Activated naive CD8-positive, alpha-beta T cell treated with anti-CD3 and anti-CD28 coated beads, Interleukin-2, amount 50 U/mL, for 16 hours (primary cell): ENCODE results near the gene ACOXL.

Experiments
- DNase-seq: peaks from one replicate; pipeline ENCODE4 v3.0.0-alpha.2; 2020; ENCODE audit warnings: low read depth, low spot score

ACOXL gene

DNA sequence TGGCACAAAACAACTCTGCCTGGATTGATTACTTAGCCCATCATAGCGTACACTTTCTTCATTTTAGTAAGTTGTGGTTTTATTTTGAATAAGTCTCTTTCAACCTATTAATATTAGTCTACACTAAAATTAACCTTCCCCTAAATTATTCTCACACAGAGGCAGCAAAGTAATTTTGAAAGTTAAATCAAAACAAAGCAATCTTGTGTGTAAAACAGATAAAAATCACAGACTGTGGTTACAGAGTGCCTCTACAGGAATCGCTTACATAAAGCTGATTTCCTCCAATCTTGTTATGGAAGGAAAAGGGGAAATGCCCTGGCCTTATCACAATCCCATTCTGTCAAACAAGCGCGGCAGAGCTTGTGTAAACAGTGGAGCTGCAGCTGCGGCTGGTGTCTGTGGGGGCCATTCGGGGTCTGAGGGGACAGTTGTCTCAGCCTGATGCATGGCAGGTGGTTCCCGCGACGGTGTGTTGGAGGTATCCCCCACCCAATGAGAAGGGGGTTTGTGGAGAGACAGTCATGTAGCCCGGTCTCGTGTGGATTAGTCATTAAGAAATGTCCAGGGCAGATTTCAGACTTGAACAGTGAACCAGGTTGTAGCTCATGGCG lies 430.5 kb downstream of the ACOXL start:
- DNase-seq, result no peak

DNA sequence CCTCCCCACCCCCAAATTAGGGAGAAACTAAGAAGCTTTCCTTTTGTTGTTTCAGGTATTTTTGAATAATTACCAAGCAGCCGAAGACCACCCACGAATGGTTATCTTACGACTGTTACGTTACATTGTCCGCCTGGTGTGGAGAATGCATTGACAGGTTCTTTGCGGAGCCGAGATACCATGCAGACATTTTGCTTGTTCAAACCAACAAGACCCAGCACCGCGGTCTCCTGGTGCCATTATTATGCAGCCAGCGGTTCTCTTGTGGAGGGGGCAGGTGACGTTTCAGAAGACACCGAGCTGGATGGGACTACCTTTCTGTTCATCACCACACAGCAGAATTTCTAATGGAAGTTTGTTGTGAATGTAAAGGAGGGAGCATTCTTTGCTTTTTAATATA lies 431.7 kb downstream of the ACOXL start:
- no peak for DNase-seq

DNA sequence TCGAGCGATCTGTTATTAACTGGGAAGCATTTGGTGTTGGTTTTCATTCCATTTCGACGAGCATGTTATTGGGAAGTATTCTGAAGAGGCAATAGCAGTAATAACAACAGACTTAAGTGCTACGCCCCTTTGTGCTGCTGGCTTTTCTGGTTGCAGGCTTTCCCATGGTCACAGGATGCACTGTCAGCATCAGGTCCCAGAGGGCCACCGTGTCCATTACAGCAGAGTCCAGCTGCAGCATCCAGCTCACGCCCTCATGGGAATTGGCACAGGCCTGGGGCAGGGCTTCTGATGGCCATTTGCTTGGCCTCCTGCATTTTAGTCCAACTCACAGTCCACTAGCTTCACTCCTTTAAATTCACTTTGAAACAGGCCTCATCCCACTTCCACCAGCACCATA lies 432.7 kb downstream of the ACOXL start:
- no peak for DNase-seq

- no peak for DNase-seq
These were observed 433.7 kb downstream of the ACOXL start for GRCh38 chr2:111166115-111166514.

DNA sequence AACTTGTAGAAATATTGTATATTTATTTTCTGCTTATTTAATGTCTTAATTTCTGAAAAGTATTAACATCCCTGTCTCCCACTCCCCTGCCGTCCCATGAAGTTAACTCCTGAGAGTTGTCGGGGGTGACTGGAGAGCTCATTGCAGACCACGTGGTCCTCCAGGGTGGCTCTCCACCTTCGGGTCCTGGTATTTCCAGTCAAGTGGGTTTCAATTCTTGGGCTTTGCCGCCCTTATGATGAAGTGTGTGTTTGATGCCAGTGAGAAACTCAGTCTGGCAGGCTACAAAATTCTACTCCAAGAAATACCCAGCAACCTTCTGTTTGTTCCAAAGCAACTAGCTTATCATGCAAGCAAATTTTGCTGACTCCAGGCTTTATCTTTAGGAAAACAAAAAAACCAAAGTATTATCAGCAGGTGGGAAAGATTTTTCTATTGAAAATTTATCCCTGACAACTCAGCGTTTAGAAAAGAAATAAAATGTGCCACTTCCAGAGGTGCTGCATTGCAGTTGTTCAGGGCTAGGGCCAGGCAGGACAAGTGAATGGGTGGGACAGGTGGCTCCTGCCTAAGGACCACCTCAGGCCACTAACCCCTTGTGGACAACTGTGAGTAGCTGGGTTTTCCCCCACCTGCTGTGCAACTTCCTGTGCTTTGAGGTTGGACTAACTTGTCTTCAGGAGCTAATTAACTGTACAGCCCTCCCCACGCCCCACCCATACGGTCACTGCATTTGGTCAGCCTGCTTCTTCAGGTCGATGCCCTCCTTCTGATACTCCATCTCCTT lies 434.9 kb downstream of the ACOXL start:
- no peak for DNase-seq

- DNase-seq, result no peak
These were observed 435.4 kb downstream of the ACOXL start for GRCh38 chr2:111167863-111168162.
